Uterus (tissue), 2 donors: ENCODE measurements around the gene HOXA3.

ENCODE experiments used
- POLR2A ChIP-seq, 2 donors: fragments of 450-650 bp; IDR thresholded peaks; one replicate each; pipeline ENCODE4 v1.6.1; 2016; ENCODE audit warnings: antibody characterized with exemption in 2 of 2, mild to moderate bottlenecking in 1 of 2, moderate library complexity in 1 of 2
- TF ChIP-seq, protein P1 (sequence below), 4 experiments: fragments of 200-600 bp in 2 of 4; fragments of 450-650 bp in 2 of 4; sonication (generic) in 2 of 4; IDR thresholded peaks; one replicate each; pipeline ENCODE4 v1.5.1; 2016 to 2019; ENCODE audit warnings: antibody characterized with exemption in 4 of 4, mild to moderate bottlenecking in 2 of 4, moderate library complexity in 1 of 4

DNA sequence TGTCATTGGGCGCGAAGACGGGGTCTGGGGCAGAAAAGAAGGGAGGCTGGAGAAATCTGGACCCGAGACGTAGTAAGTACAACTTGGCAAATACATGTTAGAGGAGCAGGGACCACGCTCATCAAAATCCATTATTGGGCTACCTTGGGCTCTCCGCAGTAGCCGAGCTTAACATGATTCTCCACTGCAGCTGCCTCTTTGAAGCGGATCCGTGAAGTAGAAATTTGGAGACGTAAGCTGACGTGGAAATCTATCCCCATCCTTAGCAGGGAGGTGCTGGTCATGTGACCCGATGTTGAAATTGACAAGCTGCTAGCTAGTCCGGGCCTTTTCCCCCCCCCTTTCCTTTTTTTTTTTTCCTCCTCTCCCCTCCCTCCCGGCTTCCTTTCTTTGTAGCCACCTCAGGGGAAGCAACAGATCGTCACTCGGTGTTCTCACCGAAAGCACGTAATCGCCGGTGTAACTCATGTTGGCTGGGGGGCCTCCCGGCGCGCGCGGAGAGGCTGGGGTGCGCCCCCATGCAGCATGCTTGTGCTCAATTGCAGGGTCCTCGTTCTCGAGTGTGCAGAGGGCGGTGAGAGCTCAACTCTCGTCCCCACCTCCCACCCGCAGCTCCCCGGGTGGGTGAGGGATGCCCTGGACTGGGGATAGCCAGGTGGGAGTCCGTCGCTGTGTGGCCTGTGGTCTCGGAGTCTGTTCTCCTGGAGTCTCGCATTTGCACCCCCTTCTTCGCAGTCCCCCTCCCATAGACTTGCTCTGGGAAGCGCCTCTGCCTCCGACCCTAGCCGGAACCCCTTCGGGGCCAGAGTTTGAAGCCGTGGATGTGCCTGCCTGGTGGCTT lies 32.9 kb upstream of the HOXA3 start, which contains the start of gene HOXA11:
- TF ChIP-seq, protein P1, sequence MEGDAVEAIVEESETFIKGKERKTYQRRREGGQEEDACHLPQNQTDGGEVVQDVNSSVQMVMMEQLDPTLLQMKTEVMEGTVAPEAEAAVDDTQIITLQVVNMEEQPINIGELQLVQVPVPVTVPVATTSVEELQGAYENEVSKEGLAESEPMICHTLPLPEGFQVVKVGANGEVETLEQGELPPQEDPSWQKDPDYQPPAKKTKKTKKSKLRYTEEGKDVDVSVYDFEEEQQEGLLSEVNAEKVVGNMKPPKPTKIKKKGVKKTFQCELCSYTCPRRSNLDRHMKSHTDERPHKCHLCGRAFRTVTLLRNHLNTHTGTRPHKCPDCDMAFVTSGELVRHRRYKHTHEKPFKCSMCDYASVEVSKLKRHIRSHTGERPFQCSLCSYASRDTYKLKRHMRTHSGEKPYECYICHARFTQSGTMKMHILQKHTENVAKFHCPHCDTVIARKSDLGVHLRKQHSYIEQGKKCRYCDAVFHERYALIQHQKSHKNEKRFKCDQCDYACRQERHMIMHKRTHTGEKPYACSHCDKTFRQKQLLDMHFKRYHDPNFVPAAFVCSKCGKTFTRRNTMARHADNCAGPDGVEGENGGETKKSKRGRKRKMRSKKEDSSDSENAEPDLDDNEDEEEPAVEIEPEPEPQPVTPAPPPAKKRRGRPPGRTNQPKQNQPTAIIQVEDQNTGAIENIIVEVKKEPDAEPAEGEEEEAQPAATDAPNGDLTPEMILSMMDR (IDR thresholded peaks at IDR 0.05), result no peak
- TF ChIP-seq POLR2A (IDR thresholded peaks at IDR 0.05), result peak; percentile 83 to 84
